ENCODE measurements around the gene FSD2. TPM values are rescaled to one million over a fixed set of nuclear protein-coding genes. Genes with fewer than 3 reads are reported as not detected.
A peak's percentile ranks its signal among the peaks of the same experiment; 100 is the strongest.

FSD2 gene
- total and polyA plus RNA-seq, 9 of the 15 experiments (the other 6 are each of a cell fraction or from before 2014, with no cell fraction given): 0.01 to 0.06 TPM; not detected in 7

GRCh38 chr15:82749951-82750830, 55.7 kb downstream of the FSD2 start:
- FAIRE-seq (peak; percentile 99), DNase-seq (ENCODE audit: extremely low read depth in 1 of 4, low spot score in 3 of 4) (peak; percentile 79 to 98 (median 84)), ATAC-seq (peak; percentile 96)
- H4K20me1 ChIP-seq (replicated peaks; ENCODE audit: control insufficient read depth, insufficient read depth, low read length): peaks cover 3% of the 10 kb centered on the region; the same call in 1 of the 2 replicates
- H3K4me1 ChIP-seq (replicated peaks in 1 of 2; ENCODE audit: control insufficient read depth in 2 of 2, insufficient read depth in 2 of 2, low read length in 2 of 2): peaks cover 9 to 10% of the 10 kb centered on the region in 2 experiments; a peak in 4 of 5 replicates
- no peaks in the 10 kb centered on the region for H3K9me1 ChIP-seq (ENCODE audit: control insufficient read depth, insufficient read depth, low read length)
- H3K27ac ChIP-seq (ENCODE audit: extremely low read depth, low read depth, low read length): peak overlapping the region; percentile 96
- intact Hi-C loops (cut with micrococcal nuclease): loop anchor here (2.0 kb wide), 1 partner anchor 61 kb away; no protein-coding TSS in a partner anchor
- H3K36me3 ChIP-seq (ENCODE audit: control insufficient read depth, insufficient read depth, low read length): peaks cover 45% of the 10 kb centered on the region
- H3K4me3 ChIP-seq: peak overlapping the region; percentile 92
- peak overlapping the region; percentile 92 for H2AFZ ChIP-seq (ENCODE audit: low read depth, low read length)
- H3K9ac ChIP-seq (ENCODE audit: insufficient read depth in 1 of 2, low read depth in 2 of 2, low read length in 2 of 2): peak overlapping the region; percentile 95 to 98
- H3K79me2 ChIP-seq (ENCODE audit: control insufficient read depth, insufficient read depth, low read length): peaks cover 60% of the 10 kb centered on the region
- peak overlapping the region; percentile 99 for H3K4me2 ChIP-seq (ENCODE audit: insufficient read depth, low read length)
- in situ Hi-C loops (cut with MboI): no loop called here
- POLR2A ChIA-PET: interaction anchor here (0.6 to 3.6 kb wide), 25 partner anchors 10 to 902 kb away, joined by 3 to 37 read pairs (median 4); partner anchors contain the start of gene RPS17
- H3K27me3 ChIP-seq (ENCODE audit: control insufficient read depth in 2 of 2, insufficient read depth in 2 of 2, low read length in 2 of 2): no peaks in the 10 kb centered on the region
- H3K9me3 ChIP-seq (replicated peaks; ENCODE audit: control insufficient read depth, insufficient read depth, low read depth, low read length): no peaks in the 10 kb centered on the region
- CTCF ChIA-PET (ENCODE audit: low intra/inter-chr PET ratio): interaction anchor here (0.5 kb wide), 1 partner anchor 177 kb away, joined by 3 read pairs; no protein-coding TSS in a partner anchor
- BruUV-seq (replicated peaks): TSS peak; percentile 96
- WGBS (ENCODE audit: insufficient coverage, low coverage, missing lambda C conversion rate): under 1% methylated on average over 47 of the region's 47 CpGs
- TF ChIP-seq POLR2AphosphoS2 (IDR thresholded peaks at IDR 0.05; ENCODE audit: low read length) (peak; percentile 80; the same call in 1 of the 2 replicates), TSC22D4 (tag; IDR thresholded peaks at IDR 0.05) (no peak), ZNF347 (CRISPR knock-in tag; IDR thresholded peaks at IDR 0.05; ENCODE audit: low read depth) (no peak), GTF2A2 (tag; IDR thresholded peaks at IDR 0.05) (no peak), ZNF354B (CRISPR knock-in tag; IDR thresholded peaks at IDR 0.05) (no peak), TRIM28 (IDR thresholded peaks at IDR 0.05) (no peak), SIN3B (IDR thresholded peaks at IDR 0.05; ENCODE audit: low read depth) (peak; percentile 76; the same call in 1 of the 2 replicates), RBM15 (IDR thresholded peaks at IDR 0.05; ENCODE audit: insufficient read depth, low read length) (no peak), PBX2 (CRISPR knock-in tag; IDR thresholded peaks at IDR 0.05; ENCODE audit: low read depth) (no peak), PBX2 (tag; conservative IDR thresholded peaks at IDR 0.05; ENCODE audit: low read depth) (peak; percentile 22; the same call in 1 of the 2 replicates), OTX1 (CRISPR knock-in tag; IDR thresholded peaks at IDR 0.05) (peak; percentile 15; the same call in 1 of the 2 replicates), KLF10 (CRISPR knock-in tag; IDR thresholded peaks at IDR 0.05) (no peak), NFYB (IDR thresholded peaks at IDR 0.05; ENCODE audit: extremely low read depth, insufficient read length) (peak; percentile 10), ZBTB8A (IDR thresholded peaks at IDR 0.05; ENCODE audit: partially characterized antibody) (no peak)
- TF ChIP-seq, protein P1, sequence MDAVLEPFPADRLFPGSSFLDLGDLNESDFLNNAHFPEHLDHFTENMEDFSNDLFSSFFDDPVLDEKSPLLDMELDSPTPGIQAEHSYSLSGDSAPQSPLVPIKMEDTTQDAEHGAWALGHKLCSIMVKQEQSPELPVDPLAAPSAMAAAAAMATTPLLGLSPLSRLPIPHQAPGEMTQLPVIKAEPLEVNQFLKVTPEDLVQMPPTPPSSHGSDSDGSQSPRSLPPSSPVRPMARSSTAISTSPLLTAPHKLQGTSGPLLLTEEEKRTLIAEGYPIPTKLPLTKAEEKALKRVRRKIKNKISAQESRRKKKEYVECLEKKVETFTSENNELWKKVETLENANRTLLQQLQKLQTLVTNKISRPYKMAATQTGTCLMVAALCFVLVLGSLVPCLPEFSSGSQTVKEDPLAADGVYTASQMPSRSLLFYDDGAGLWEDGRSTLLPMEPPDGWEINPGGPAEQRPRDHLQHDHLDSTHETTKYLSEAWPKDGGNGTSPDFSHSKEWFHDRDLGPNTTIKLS (IDR thresholded peaks at IDR 0.05; ENCODE audit: borderline replicate concordance, low read depth): peak; percentile 93
- TF ChIP-seq, protein P2, sequence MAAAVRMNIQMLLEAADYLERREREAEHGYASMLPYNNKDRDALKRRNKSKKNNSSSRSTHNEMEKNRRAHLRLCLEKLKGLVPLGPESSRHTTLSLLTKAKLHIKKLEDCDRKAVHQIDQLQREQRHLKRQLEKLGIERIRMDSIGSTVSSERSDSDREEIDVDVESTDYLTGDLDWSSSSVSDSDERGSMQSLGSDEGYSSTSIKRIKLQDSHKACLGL (CRISPR knock-in tag; IDR thresholded peaks at IDR 0.05; ENCODE audit: borderline replicate concordance, poor library complexity, severe bottlenecking): peak; percentile 63
